ENCODE data around the gene MARS1. TPM values are rescaled to one million over a fixed set of nuclear protein-coding genes. Genes with fewer than 3 reads are reported as not detected.

The MARS1 gene
- total RNA-seq, 1 donor from 2014 or later = 71.2 TPM

DNA sequence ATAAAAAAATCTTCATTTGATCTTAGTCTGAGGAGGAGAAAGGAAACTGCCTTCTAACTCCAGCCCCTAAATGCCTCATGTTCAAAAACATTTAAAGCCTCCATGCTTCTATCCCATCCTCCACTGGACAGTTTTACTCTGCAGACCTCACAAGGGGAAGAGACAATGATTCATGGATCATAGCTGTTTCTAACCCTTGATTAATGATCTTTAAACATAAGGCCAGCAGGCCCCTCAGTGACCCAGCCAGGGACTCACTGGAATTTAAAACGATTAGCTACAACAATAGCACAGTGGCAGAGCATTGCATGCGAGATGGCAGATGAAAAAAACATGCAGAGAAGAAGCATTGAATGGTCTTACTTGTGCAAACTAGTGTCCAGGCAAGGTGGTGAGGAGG lies 53.1 kb downstream of the MARS1 start:
- no peak overlapping the region for H3K4me3 ChIP-seq
- H3K27me3 ChIP-seq = no peaks in the 10 kb centered on the region
- no peaks in the 10 kb centered on the region for H3K9me3 ChIP-seq
- no peak overlapping the region for H3K27ac ChIP-seq
- peaks cover 0 to 29% of the 10 kb centered on the region in 2 donors for H3K36me3 ChIP-seq
- peaks cover 24% of the 10 kb centered on the region for H3K4me1 ChIP-seq
- TF ChIP-seq POLR2A (IDR thresholded peaks at IDR 0.05) (no peak), CTCF (IDR thresholded peaks at IDR 0.05) (no peak), POLR2AphosphoS5 (IDR thresholded peaks at IDR 0.05; ENCODE audit: insufficient read depth in 1 of 2, low read depth in 1 of 2) (no peak)
- no peak for DNase-seq (ENCODE audit: extremely low spot score in 2 of 2)
- intact Hi-C loops (cut with DNase I) = no loop called here

DNA sequence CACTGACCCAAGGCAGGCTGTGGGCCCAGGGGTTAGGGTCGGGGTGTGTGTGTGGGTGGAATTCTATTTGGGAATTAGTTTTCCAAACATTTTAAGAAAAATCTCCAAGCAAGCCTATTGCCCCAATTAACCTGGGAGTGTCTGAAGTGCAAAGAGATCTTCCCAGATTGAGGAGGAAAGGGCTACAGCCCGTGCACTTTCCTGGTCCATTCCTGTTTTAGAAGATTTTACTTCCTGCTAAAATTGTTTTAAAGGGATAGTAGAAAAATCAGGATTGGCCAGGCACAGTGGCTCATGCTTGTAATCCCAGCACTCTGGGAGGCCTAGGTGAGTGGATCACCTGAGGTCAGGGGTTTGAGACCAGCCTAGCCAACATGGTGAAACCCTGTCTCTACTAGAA lies 53.8 kb downstream of the MARS1 start:
- TF ChIP-seq POLR2AphosphoS5 (IDR thresholded peaks at IDR 0.05; ENCODE audit: insufficient read depth in 1 of 2, low read depth in 1 of 2) = no peak
- no peak for TF ChIP-seq CTCF (IDR thresholded peaks at IDR 0.05)
- no peak for TF ChIP-seq POLR2A (IDR thresholded peaks at IDR 0.05)
- DNase-seq (ENCODE audit: extremely low spot score in 2 of 2) = no peak
- Histone ChIP-seq H3K4me3 (no peak overlapping the region), H3K27ac (no peak overlapping the region), H3K4me1 (peaks cover 28% of the 10 kb centered on the region), H3K27me3 (no peaks in the 10 kb centered on the region), H3K36me3 (peaks cover 0 to 29% of the 10 kb centered on the region in 2 donors), H3K9me3 (no peaks in the 10 kb centered on the region)
- intact Hi-C loops (cut with DNase I) = no loop called here

- no peak for TF ChIP-seq POLR2AphosphoS5 (IDR thresholded peaks at IDR 0.05; ENCODE audit: insufficient read depth in 1 of 2, low read depth in 1 of 2)
- TF ChIP-seq POLR2A (IDR thresholded peaks at IDR 0.05) = no peak
- no peak for TF ChIP-seq CTCF (IDR thresholded peaks at IDR 0.05)
- H3K36me3 ChIP-seq = peaks cover 0 to 18% of the 10 kb centered on the region in 2 donors
- intact Hi-C loops (cut with DNase I) = no loop called here
- no peaks in the 10 kb centered on the region for H3K27me3 ChIP-seq
- H3K4me1 ChIP-seq = peaks cover 28% of the 10 kb centered on the region
- H3K9me3 ChIP-seq = no peaks in the 10 kb centered on the region
- H3K4me3 ChIP-seq = no peak overlapping the region
- no peak for DNase-seq (ENCODE audit: extremely low spot score in 2 of 2)
- H3K27ac ChIP-seq = no peak overlapping the region
Measured at GRCh38 chr12:57543581-57543980, 55.7 kb downstream of the MARS1 start.

DNA sequence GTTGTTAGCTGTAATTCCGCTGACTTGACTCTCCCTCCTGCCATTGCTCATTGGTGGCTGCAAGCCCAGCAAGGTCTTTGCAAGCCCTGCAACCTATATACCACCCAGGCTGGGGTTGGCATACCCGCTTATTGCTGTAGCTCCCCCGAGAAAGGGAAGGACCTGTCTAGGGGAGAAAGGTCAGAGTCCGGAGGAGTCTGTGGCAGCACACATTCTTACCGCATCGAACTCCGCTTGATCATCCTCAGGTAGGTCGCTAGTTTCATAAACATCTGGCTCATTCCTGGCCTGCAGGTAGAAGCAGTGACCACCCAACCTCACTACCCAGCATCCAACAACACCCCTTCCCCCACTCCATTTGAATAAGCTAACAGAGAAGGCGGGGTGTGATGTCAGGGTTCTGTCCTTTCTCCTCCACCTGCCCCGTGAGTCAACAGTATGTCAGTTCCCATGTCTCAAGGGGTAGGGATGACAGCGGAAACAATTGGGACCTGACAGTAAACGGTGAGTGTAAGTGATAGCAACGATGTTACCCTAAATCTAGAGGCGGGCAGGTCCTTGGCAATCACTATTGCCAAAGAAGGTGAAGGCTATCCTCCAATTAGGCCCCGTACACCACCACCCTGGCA lies 58.1 kb downstream of the MARS1 start:
- Histone ChIP-seq H3K4me3 (peak overlapping the region; percentile 90 to 91), H3K36me3 (peaks cover 0 to 11% of the 10 kb centered on the region in 2 donors), H3K4me1 (peaks cover 41% of the 10 kb centered on the region), H3K27me3 (no peaks in the 10 kb centered on the region), H3K9me3 (no peaks in the 10 kb centered on the region), H3K27ac (peak overlapping the region; percentile 94)
- intact Hi-C loops (cut with DNase I) = no loop called here
- no peak for DNase-seq (ENCODE audit: extremely low spot score in 2 of 2)
- TF ChIP-seq POLR2A (IDR thresholded peaks at IDR 0.05) = no peak
- TF ChIP-seq CTCF (IDR thresholded peaks at IDR 0.05) = no peak
- TF ChIP-seq POLR2AphosphoS5 (IDR thresholded peaks at IDR 0.05; ENCODE audit: insufficient read depth in 1 of 2, low read depth in 1 of 2) = no peak

All from vagina (tissue), 2 donors.